ENCODE data around the gene LDLRAP1. TPM values are rescaled to one million over a fixed set of nuclear protein-coding genes. Genes with fewer than 3 reads are reported as not detected.

LDLRAP1 gene
- total and polyA plus RNA-seq, 9 of the 15 experiments (the other 6 are each of a cell fraction or from before 2014, with no cell fraction given): 0.56 to 29.6 (median 16.2) TPM

GRCh38 chr1:25543425-25544242, at the start of gene LDLRAP1 (continued):
- TF ChIP-seq STAT6 (CRISPR knock-in tag; IDR thresholded peaks at IDR 0.05) (0 out of 2 replicates have a peak, but pooled peaks have one; percentile 32), TGIF2 (CRISPR knock-in tag; IDR thresholded peaks at IDR 0.05) (no peak), CTBP1 (IDR thresholded peaks at IDR 0.05; ENCODE audit: borderline replicate concordance) (peak; percentile 99), GATAD2B (IDR thresholded peaks at IDR 0.05; ENCODE audit: borderline replicate concordance) (peak; percentile 95), SNRNP70 (optimal IDR thresholded peaks at IDR 0.05; ENCODE audit: low read depth, low read length) (no peak), IRF1 (CRISPR knock-in tag; IDR thresholded peaks at IDR 0.05; ENCODE audit: borderline replicate concordance) (no peak), ZBTB17 (CRISPR knock-in tag; IDR thresholded peaks at IDR 0.05) (no peak; the same call in 1 of the 2 replicates), THAP12 (CRISPR knock-in tag; IDR thresholded peaks at IDR 0.05) (peak; percentile 75), ZBTB11 (CRISPR knock-in tag; IDR thresholded peaks at IDR 0.05) (peak in 1 of 3 experiments; percentile 90; a peak in 2 of 6 replicates), PHF21A (IDR thresholded peaks at IDR 0.05; ENCODE audit: borderline replicate concordance, low read depth) (no peak), KAT8 (IDR thresholded peaks at IDR 0.05; ENCODE audit: low read depth) (no peak), PML (IDR thresholded peaks at IDR 0.05; ENCODE audit: low read length) (no peak)

Data from K562 (cell line).